Peyer's patch (tissue), 4 donors: ENCODE measurements around the gene DISC1.

Experiments used
- CTCF ChIP-seq, 6 experiments: fragments of 450-650 bp in 4 of 6; fragments of 200-600 bp in 2 of 6; sonication (generic) in 1 of 6; IDR thresholded peaks; one replicate each; pipeline ENCODE4 v1.5.1; 2017 to 2019; ENCODE audit warnings: antibody characterized with exemption in 6 of 6, mild to moderate bottlenecking in 3 of 6, moderate library complexity in 1 of 6
- POLR2A ChIP-seq, 2 donors: fragments of 450-650 bp; IDR thresholded peaks; one replicate each; pipeline ENCODE4 v1.5.1; 2017; ENCODE audit warnings: antibody characterized with exemption in 2 of 2, mild to moderate bottlenecking in 2 of 2, moderate library complexity in 2 of 2

- TF ChIP-seq CTCF (IDR thresholded peaks at IDR 0.05) (no peak), POLR2A (IDR thresholded peaks at IDR 0.05) (no peak)
Observed at GRCh38 chr1:231683439-231684165, 57.0 kb downstream of the DISC1 start.
